K562 (cell line): ENCODE measurements around the gene BCKDHB. TPM values are rescaled to one million over a fixed set of nuclear protein-coding genes. Genes with fewer than 3 reads are reported as not detected.

Source experiments
- ATAC-seq: fragments of 200-7000 bp; cut with Tn5 transposase; 3 replicates; pipeline ENCODE4 v1.9.1; 2020; ENCODE audit warnings: moderate library complexity
- BruUV-seq: library from RNA; stranded (reverse); fragments of 400-500 nt; replicated peaks from 2 replicates; lab custom pipeline; 2021; lab: Mats Ljungman, UMichigan
- CTCF ChIA-PET: fragments of 300-600 bp; formaldehyde crosslinking; extraction: SDS; loops from one replicate; lab custom pipeline; 2021; ENCODE audit warnings: low intra/inter-chr PET ratio; lab: Yijun Ruan, JAX
- POLR2A ChIA-PET: fragments of 300-600, 350-650 bp; sonication (Branson Sonifier 250); formaldehyde crosslinking; extraction: SDS; loops from one replicate; lab custom pipeline; 2021; ENCODE audit warnings: antibody characterized with exemption, inconsistent platforms; lab: Yijun Ruan, JAX
- DNase-seq, 4 experiments: peaks; one replicate each; pipeline versions ENCODE4 v3.0.0 to v3.0.0-alpha.2; 2011 to 2018; ENCODE audit warnings: low spot score in 3 of 4, mixed read lengths in 3 of 4; ENCODE audit errors: extremely low read depth in 1 of 4
- FAIRE-seq: peaks from 2 replicates; lab custom pipeline; 2011; peaks lifted over from hg19 to GRCh38; lab: Jason Lieb, UNC
- H2AFZ ChIP-seq: 2 replicates; pipeline ENCODE4 v1.6.0; 2011; ENCODE audit warnings: low read depth, low read length, control low read depth, inconsistent platforms
- H3K27ac ChIP-seq: fragments of 200-600 bp; 3 replicates; pipeline ENCODE4 v1.8.0; 2011; ENCODE audit warnings: low read depth, mild to moderate bottlenecking, control low read depth, inconsistent platforms, low read length, moderate library complexity, mixed read lengths; ENCODE audit errors: extremely low read depth
- H3K27me3 ChIP-seq, 2 experiments: fragments of 300-600 bp in 1 of 2; 2 replicates in 1 of 2; 3 replicates in 1 of 2; pipeline versions ENCODE4 v1.6.0 to v1.8.0; 2011; ENCODE audit warnings: inconsistent platforms in 2 of 2, low read length in 2 of 2, mild to moderate bottlenecking in 1 of 2, mixed read lengths in 1 of 2, moderate library complexity in 1 of 2; ENCODE audit not compliant: control insufficient read depth in 2 of 2, insufficient read depth in 2 of 2
- H3K36me3 ChIP-seq: fragments of 300-600 bp; 3 replicates; pipeline ENCODE4 v1.8.0; 2011; ENCODE audit warnings: mild to moderate bottlenecking, low read length, inconsistent platforms; ENCODE audit not compliant: control insufficient read depth, insufficient read depth
- H3K4me1 ChIP-seq, 2 experiments: fragments of 200-600 bp in 1 of 2; replicated peaks in 1 of 2; 2 replicates in 1 of 2; 3 replicates in 1 of 2; pipeline versions ENCODE4 v1.5.1 to v1.8.0; 2011; ENCODE audit warnings: inconsistent platforms in 2 of 2, low read length in 2 of 2, mild to moderate bottlenecking in 1 of 2, mixed read lengths in 1 of 2, moderate library complexity in 1 of 2; ENCODE audit not compliant: control insufficient read depth in 2 of 2, insufficient read depth in 2 of 2
- H3K4me2 ChIP-seq: 2 replicates; pipeline ENCODE4 v1.6.1; 2011; ENCODE audit warnings: low read length, control low read depth, inconsistent platforms, mixed read lengths; ENCODE audit not compliant: insufficient read depth
- H3K4me3 ChIP-seq: fragments of 200-600 bp; sonication (generic), shearing (Covaris generic); 2 replicates; pipeline ENCODE4 v1.5.1; 2016; ENCODE audit warnings: control low read depth, inconsistent platforms
- H3K79me2 ChIP-seq: fragments of 200-600 bp; 3 replicates; pipeline ENCODE4 v1.8.0; 2011; ENCODE audit warnings: low read length, inconsistent platforms; ENCODE audit not compliant: control insufficient read depth, insufficient read depth
- H3K9ac ChIP-seq, 2 experiments: 2 replicates each; pipeline versions ENCODE4 v1.6.0 to v1.6.1; 2011; ENCODE audit warnings: low read depth in 2 of 2, low read length in 2 of 2, control low read depth in 1 of 2, inconsistent platforms in 1 of 2, mild to moderate bottlenecking in 1 of 2, mixed read lengths in 1 of 2; ENCODE audit not compliant: insufficient read depth in 1 of 2
- H3K9me1 ChIP-seq: one replicate; pipeline ENCODE4 v1.6.0; 2011; ENCODE audit warnings: inconsistent platforms, mild to moderate bottlenecking, low read length, moderate library complexity; ENCODE audit not compliant: control insufficient read depth, insufficient read depth
- H3K9me3 ChIP-seq: replicated peaks from 2 replicates; pipeline ENCODE4 v1.5.1; 2011; ENCODE audit warnings: low read depth, low read length, inconsistent platforms; ENCODE audit not compliant: control insufficient read depth, insufficient read depth
- H4K20me1 ChIP-seq: replicated peaks from 2 replicates; pipeline ENCODE4 v1.6.1; 2011; ENCODE audit warnings: low read length, inconsistent platforms, mixed read lengths; ENCODE audit not compliant: control insufficient read depth, insufficient read depth
- CBX1 ChIP-seq: sonication (generic); IDR thresholded peaks from 2 replicates; pipeline ENCODE4 v1.6.1; 2016; ENCODE audit warnings: antibody characterized with exemption, low read depth, mild to moderate bottlenecking
- CC2D1A ChIP-seq: fragments of 450-650 bp; IDR thresholded peaks from 2 replicates; pipeline ENCODE4 v1.6.1; 2017; ENCODE audit warnings: mild to moderate bottlenecking
- CREBBP ChIP-seq: IDR thresholded peaks from one replicate; pipeline ENCODE4 v1.6.1; 2012; ENCODE audit warnings: low read depth, mild to moderate bottlenecking, control low read depth, inconsistent platforms, low read length
- ESRRB ChIP-seq: fragments of 250-450 bp; sonication (Bioruptor Pico); IDR thresholded peaks from 2 replicates; pipeline ENCODE4 v1.5.0; 2020; ENCODE audit warnings: mild to moderate bottlenecking, moderate library complexity, borderline replicate concordance
- FOXO4 ChIP-seq: fragments of 450-650 bp; formaldehyde crosslinking; IDR thresholded peaks from 2 replicates; pipeline ENCODE4 v1.4.0; 2020; ENCODE audit warnings: mild to moderate bottlenecking, moderate library complexity
- TEAD1 ChIP-seq, 2 experiments: fragments of 450-650 bp in 1 of 2; sonication (generic) in 1 of 2; formaldehyde crosslinking; IDR thresholded peaks; 2 replicates each; pipeline versions ENCODE4 v1.4.0 to v1.8.0; 2020 to 2022; ENCODE audit warnings: mild to moderate bottlenecking in 2 of 2, missing genetic modification reagents in 1 of 2
- ZNF586 ChIP-seq: fragments of 450-650 bp; formaldehyde crosslinking; conservative IDR thresholded peaks from 2 replicates; pipeline ENCODE4 v1.4.0; 2020; ENCODE audit warnings: mild to moderate bottlenecking, moderate library complexity
- WGBS: fragments of 100-300 bp; shearing (Covaris generic); methylation state at CpG from one replicate; pipeline ENCODE4 v1.1.6; 2016; ENCODE audit warnings: low coverage, mixed read lengths; ENCODE audit not compliant: insufficient coverage; ENCODE audit errors: missing lambda C conversion rate; 5-methylcytosine and 5-hydroxymethylcytosine counted together
- in situ Hi-C: fragments of 300-500 bp; cut with MboI; formaldehyde crosslinking; loops from 4 replicates; pipeline ENCODE4 v1.15.0; 2018; ENCODE audit warnings: inconsistent platforms, mixed read lengths
- intact Hi-C: fragments of 100-400 bp; cut with micrococcal nuclease; formaldehyde crosslinking; loops from 2 replicates; pipeline ENCODE4 v1.14.2; 2022
- polyA plus RNA-seq, 8 experiments: library from polyadenylated mRNA; depleted of rRNA in 4 of 8; stranded (reverse) in 5 of 8; unstranded in 3 of 8; fragments of >200 nt; fragmentation: Nextera tagmentation in 2 of 8; fragmentation: Illumina TruSeq in 1 of 8; extraction: Ambion mirVana in 2 of 8; extraction: Trizol in 1 of 8; gene quantifications; 2 replicates each; pipeline versions ENCODE4 v1.2.1 to v1.2.3, GENCODE V29; 2011 to 2014; ENCODE audit warnings: inconsistent platforms in 1 of 8, missing spikeins in 1 of 8
- total RNA-seq, 7 experiments: library from RNA; depleted of rRNA in 6 of 7; stranded (reverse); fragments of >200 nt in 6 of 7; fragmentation: Illumina TruSeq in 2 of 7; extraction: Trizol in 2 of 7; gene quantifications; 2 replicates each; pipeline versions ENCODE4 v1.2.1 to v1.2.3, GENCODE V29; 2011 to 2021; ENCODE audit warnings: low replicate concordance in 1 of 7

BCKDHB gene
- total and polyA plus RNA-seq, 9 of the 15 experiments (the other 6 are each of a cell fraction or from before 2014, with no cell fraction given) = 4.1 to 23.7 (median 7.5) TPM

- Histone ChIP-seq H3K27me3 (no peaks in the 10 kb centered on the region), H3K9me3 (no peaks in the 10 kb centered on the region), H4K20me1 (no peaks in the 10 kb centered on the region), H3K4me1 (no peaks in the 10 kb centered on the region), H3K9ac (no peak overlapping the region), H2AFZ (no peak overlapping the region), H3K36me3 (no peaks in the 10 kb centered on the region), H3K27ac (no peak overlapping the region), H3K9me1 (no peaks in the 10 kb centered on the region), H3K4me2 (no peak overlapping the region), H3K79me2 (no peaks in the 10 kb centered on the region), H3K4me3 (no peak overlapping the region)
- intact Hi-C loops (no loop called here), in situ Hi-C loops (no loop called here)
- POLR2A ChIA-PET = no interaction called here
- ATAC-seq = no peak
- no peak for FAIRE-seq
- BruUV-seq = no TSS peak
- no peak for DNase-seq
- 23% methylated on average over 1 of the region's 1 CpG for WGBS
- CTCF ChIA-PET = no interaction called here
- TF ChIP-seq CBX1 (no peak), CREBBP (no peak), CC2D1A (no peak), ESRRB (CRISPR knock-in tag) (no peak), TEAD1 (CRISPR knock-in tag; IDR thresholded peaks at IDR 0.05) (no peak), FOXO4 (CRISPR knock-in tag) (no peak), ZNF586 (CRISPR knock-in tag) (no peak)
These were observed 41.7 kb downstream of the BCKDHB start for GRCh38 chr6:80148220-80148619.
